HepG2 (cell line): ENCODE data around the gene SLC35F6.

Experiments
- BRD4 ChIP-seq: sonication (generic); formaldehyde crosslinking; IDR thresholded peaks from 2 replicates; pipeline ENCODE4 v1.4.0; 2020; ENCODE audit warnings: missing genetic modification reagents
- FOXO1 ChIP-seq: sonication (generic); formaldehyde crosslinking; IDR thresholded peaks from 2 replicates; pipeline ENCODE4 v1.4.0; 2020; ENCODE audit warnings: missing genetic modification reagents
- IRF2 ChIP-seq: IDR thresholded peaks from 2 replicates; pipeline ENCODE4 v1.6.1; 2018; ENCODE audit warnings: missing genetic modification reagents, missing compliant biosample characterization
- NFYB ChIP-seq: sonication (generic); formaldehyde crosslinking; IDR thresholded peaks from 2 replicates; pipeline ENCODE4 v1.4.0; 2020; ENCODE audit warnings: missing genetic modification reagents
- NR3C1 ChIP-seq: sonication (generic); formaldehyde crosslinking; IDR thresholded peaks from 2 replicates; pipeline ENCODE4 v1.4.0; 2020; ENCODE audit warnings: missing genetic modification reagents
- POLR2A ChIP-seq, 2 experiments: IDR thresholded peaks; 2 replicates each; pipeline ENCODE4 v1.6.1; 2011; ENCODE audit warnings: low read depth in 2 of 2, low read length in 2 of 2, mild to moderate bottlenecking in 1 of 2, moderate library complexity in 1 of 2; ENCODE audit not compliant: insufficient read depth in 1 of 2
- SUZ12 ChIP-seq: fragments of 150-350 bp; IDR thresholded peaks from 2 replicates; pipeline ENCODE4 v1.6.1; 2014; ENCODE audit warnings: low read depth, low read length
- UBTF ChIP-seq: sonication (generic); formaldehyde crosslinking; IDR thresholded peaks from 2 replicates; pipeline ENCODE4 v1.4.0; 2020; ENCODE audit warnings: mild to moderate bottlenecking, missing genetic modification reagents
- ZNF263 ChIP-seq: sonication (generic); formaldehyde crosslinking; IDR thresholded peaks from 2 replicates; pipeline ENCODE4 v1.4.0; 2020; ENCODE audit warnings: missing genetic modification reagents
- ZNF350 ChIP-seq: sonication (generic); formaldehyde crosslinking; IDR thresholded peaks from 2 replicates; pipeline ENCODE4 v1.4.0; 2020; ENCODE audit warnings: mild to moderate bottlenecking, low read depth, missing genetic modification reagents, borderline replicate concordance
- TF ChIP-seq, protein P1 (sequence below): sonication (generic); formaldehyde crosslinking; IDR thresholded peaks from 2 replicates; pipeline ENCODE4 v1.5.0; 2020; ENCODE audit warnings: mild to moderate bottlenecking, missing genetic modification reagents, moderate library complexity
- TF ChIP-seq, protein P2 (sequence below): sonication (generic); formaldehyde crosslinking; IDR thresholded peaks from 2 replicates; pipeline ENCODE4 v1.5.1; 2020; ENCODE audit warnings: mild to moderate bottlenecking, missing genetic modification reagents, moderate library complexity

DNA sequence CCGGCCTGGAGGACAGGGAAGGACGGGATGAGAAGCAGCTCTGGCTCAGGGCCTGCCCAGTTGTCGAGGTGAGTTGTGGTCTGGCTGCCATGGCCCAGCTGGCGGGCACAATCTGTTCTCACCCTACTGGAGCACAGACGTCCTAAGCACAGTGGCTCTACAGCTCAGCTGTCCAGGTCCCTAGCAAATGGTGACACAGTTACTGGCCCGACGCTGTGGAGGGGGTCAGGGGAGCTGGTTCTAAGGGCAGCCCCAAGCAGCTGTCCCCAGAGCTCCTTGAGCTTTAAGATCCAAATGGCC, 38.6 kb upstream of the SLC35F6 start:
- no peak for TF ChIP-seq NFYB (CRISPR knock-in tag)
- no peak for TF ChIP-seq POLR2A (IDR thresholded peaks at IDR 0.05; ENCODE audit: insufficient read depth in 1 of 2, low read depth in 2 of 2, low read length in 2 of 2)
- no peak for TF ChIP-seq UBTF
- no peak for TF ChIP-seq SUZ12
- no peak for TF ChIP-seq ZNF263 (CRISPR knock-in tag)
- TF ChIP-seq IRF2 (CRISPR knock-in tag) = no peak
- TF ChIP-seq, protein P1, sequence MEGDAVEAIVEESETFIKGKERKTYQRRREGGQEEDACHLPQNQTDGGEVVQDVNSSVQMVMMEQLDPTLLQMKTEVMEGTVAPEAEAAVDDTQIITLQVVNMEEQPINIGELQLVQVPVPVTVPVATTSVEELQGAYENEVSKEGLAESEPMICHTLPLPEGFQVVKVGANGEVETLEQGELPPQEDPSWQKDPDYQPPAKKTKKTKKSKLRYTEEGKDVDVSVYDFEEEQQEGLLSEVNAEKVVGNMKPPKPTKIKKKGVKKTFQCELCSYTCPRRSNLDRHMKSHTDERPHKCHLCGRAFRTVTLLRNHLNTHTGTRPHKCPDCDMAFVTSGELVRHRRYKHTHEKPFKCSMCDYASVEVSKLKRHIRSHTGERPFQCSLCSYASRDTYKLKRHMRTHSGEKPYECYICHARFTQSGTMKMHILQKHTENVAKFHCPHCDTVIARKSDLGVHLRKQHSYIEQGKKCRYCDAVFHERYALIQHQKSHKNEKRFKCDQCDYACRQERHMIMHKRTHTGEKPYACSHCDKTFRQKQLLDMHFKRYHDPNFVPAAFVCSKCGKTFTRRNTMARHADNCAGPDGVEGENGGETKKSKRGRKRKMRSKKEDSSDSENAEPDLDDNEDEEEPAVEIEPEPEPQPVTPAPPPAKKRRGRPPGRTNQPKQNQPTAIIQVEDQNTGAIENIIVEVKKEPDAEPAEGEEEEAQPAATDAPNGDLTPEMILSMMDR (CRISPR knock-in tag) = no peak
- TF ChIP-seq, protein P2, sequence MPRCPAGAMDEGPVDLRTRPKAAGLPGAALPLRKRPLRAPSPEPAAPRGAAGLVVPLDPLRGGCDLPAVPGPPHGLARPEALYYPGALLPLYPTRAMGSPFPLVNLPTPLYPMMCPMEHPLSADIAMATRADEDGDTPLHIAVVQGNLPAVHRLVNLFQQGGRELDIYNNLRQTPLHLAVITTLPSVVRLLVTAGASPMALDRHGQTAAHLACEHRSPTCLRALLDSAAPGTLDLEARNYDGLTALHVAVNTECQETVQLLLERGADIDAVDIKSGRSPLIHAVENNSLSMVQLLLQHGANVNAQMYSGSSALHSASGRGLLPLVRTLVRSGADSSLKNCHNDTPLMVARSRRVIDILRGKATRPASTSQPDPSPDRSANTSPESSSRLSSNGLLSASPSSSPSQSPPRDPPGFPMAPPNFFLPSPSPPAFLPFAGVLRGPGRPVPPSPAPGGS (CRISPR knock-in tag) = no peak
- no peak for TF ChIP-seq ZNF350 (CRISPR knock-in tag)
- TF ChIP-seq FOXO1 = no peak
- no peak for TF ChIP-seq NR3C1 (CRISPR knock-in tag)
- no peak for TF ChIP-seq BRD4 (CRISPR knock-in tag)
